Smooth muscle cell of the brain vasculature (primary cell): ENCODE measurements around the gene GNPNAT1.
"Not testable (repeated sequence)": the region's sequence is repeated elsewhere in the genome, so short reads cannot be mapped to it uniquely, and the experiment has no call there.

Source experiments
- DNase-seq: peaks from one replicate; pipeline ENCODE4 v3.0.0-alpha.2; 2012; ENCODE audit warnings: low read depth, low spot score

Gene GNPNAT1

GRCh38 chr14:52729585-52729924, 61.9 kb downstream of the GNPNAT1 start:
- no peak for DNase-seq

DNA sequence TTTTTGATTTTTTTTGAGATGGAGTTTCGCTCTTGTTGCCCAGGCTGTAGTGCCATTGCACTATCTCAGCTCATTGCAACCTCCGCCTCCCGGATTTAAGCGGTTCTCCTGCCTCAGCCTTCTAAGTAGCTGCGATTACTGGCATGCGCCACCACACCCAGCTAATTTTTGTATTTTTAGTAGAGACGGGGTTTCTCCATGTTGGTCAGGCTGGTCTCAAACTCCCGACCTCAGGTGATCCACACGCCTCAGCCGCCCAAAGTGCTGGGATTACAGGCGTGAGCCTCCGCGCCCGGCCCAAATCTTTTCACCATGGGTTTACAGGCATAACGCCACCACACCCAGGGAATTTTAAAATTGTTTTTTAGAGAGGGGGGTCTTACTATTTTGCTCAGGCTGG, 62.4 kb downstream of the GNPNAT1 start:
- DNase-seq: not testable (repeated sequence)

- not testable (repeated sequence) for DNase-seq
These were observed 63.9 kb downstream of the GNPNAT1 start for GRCh38 chr14:52727509-52727908.
